ENCODE measurements around the gene STRIP1.
"Not testable (repeated sequence)": the region's sequence is repeated elsewhere in the genome, so short reads cannot be mapped to it uniquely, and the experiment has no call there.

Gene STRIP1

DNA sequence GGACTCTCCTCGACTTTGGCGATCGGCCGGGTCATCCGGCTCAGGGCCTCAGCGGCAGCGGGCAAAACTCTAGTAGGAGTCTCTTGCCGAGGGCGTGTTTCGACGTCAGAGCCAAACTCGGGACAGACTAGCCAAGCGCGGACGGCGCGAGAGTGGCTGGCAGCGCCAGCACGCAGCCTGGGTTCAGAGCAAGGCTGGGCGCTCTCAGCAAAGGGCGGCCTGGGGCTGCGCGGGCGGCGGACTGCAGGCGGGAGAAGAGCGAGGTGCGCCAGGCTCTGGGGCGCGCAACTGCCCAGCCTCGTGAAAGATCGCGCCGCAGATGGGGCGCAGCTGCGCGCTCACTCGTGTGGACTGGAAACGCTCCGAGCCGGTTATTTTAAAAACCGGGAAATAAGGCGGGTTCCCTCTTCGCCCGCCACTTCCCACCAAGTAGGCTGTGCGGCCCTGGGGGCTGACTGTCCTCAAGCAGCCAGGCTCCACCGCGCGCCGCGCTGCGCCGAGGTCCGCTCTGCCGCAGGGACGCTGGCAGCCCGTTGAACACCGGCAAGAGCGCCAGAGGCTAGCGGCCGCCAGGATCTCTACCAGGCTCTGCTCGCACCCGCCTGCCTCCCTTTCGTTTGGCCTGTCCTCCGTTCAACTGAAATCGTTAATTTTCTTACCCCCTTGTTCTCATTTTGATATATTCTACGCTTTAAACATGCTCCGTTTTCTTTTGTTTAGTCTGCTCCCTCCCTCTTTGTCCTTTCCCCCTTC is 33.6 kb downstream of the STRIP1 start:
- no peak overlapping the region for H3K4me3 ChIP-seq (ENCODE audit: low read depth, low read length)

DNA sequence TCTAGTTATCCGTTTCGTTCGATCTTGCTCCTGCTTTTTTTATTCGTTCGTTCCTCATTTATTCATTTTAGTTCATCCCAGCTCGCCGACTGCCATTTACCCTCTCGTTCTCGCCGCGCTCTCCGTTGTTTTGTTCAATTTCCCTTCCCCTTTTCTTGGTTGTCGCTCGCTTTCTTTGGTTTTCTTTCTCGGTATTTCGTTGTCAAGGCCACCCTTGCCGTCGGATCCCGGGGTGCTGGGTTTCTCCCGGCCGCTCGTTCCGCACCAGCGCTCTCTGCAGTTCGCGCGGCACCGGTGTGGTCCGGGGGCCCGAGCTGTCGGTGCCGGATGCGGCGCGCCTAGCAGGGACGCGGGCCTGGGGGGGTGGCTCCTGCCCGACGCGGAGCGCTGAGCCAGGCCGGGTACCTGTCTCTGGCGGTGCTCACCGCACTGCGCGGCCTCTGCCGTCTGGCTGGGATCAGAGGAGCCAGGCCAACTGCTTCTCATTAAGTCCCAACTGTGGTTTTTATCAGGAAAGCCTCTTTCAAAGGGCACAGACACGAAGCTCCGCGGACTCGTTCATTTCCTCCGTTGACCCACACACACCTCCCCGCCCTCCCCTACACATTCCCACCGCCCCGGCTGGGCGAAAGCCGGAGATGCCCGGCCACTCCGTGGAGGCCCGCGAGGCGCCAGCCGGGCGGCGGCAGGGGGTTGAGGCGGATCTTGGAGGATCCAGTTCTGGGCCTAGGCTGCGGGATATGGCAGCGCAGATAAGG is 34.4 kb downstream of the STRIP1 start:
- H3K4me3 ChIP-seq (ENCODE audit: low read depth, low read length) = no peak overlapping the region

DNA sequence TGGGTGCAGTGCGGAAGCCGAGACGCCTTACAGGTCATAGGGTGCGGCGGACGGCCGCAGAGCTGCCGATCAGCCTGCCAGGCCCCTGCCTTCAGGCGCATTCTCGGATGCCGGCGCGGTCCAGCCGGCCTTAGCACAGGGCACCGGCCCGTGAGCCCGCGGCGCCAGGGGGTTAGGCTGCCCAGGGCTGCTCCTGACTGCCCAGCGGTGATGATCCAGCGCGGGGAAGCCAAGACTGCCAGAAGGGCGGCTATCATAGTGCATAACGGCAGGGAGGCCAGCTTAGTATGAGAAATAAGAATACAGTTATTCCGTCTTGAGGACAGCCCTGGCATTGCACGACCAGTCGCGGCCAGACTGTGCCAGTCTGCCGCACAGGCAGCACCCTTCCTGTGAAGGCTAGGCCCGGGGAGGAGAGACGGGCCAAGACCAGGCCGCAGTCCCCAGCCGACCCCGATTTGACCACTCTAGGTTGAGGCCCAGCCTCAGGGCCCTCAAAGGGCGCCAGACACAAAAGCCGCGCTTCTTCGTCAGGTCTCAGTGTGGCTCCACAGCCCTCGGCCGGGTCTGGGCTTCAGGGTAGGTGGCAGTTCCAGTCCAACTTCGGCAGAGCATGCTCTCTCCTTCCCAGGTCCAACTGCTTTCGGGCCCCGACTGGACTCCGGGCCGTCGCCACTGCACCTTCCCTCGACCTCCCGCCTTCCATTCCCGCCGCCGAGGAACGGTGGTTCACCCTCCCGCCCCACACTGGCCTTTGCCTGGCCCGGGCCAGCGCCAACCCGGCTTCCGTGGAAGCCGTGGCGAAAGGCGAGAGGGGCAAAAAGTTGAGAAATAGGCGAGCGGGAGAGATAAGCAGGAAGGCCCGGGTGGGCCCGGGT is 35.2 kb downstream of the STRIP1 start:
- H3K4me3 ChIP-seq (ENCODE audit: low read depth, low read length) = peak overlapping the region; percentile 20

DNA sequence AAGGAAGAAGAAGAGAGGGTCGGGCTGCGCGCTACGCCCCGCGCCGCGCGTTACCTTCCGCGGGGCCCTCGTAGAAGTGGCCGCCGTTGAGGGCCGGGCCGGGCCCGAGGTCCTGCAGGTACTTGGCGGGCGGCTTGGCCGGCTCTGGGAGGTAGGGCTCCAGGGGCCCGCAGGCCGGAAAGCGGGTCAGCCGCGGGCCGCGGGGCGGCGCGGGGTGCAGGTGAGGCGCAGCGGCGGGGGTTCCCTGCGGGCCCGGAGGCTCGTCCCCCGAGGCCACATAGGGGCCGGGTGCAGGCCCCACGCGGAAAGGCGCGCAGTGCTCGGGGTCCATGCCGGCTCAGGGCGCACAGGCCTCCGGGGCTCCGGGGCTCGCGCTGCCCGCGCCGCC is 35.9 kb downstream of the STRIP1 start:
- H3K4me3 ChIP-seq (ENCODE audit: low read depth, low read length) = peak overlapping the region; percentile 20

GRCh38 chr1:110070671-110071242 is 36.3 kb downstream of the STRIP1 start, which contains the start of gene ALX3:
Gene ALX3 (minus strand): TSS chr1:110070672. CDS start chr1:110070612, 60 bp downstream.
- H3K4me3 ChIP-seq (ENCODE audit: low read depth, low read length) = peak within 1 kb of the TSS; percentile 20

DNA sequence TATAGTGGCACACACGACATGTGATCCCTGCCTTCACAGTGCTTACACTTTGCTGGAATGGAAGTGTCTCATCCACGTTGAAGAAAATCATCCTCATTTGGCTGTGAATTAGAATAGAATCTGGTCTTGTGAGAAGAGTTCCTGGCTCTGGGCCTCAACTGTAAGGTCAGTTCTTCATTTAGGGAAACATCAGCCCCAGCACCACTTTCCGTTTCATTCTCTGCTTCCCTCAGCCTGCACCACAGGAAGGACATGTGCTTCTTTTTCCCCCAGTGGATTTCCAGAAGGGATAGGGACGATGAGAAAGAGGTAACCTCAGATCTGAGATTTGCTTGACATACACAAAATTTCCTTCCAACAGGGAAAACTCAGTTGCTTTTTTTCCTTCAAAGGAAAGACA is 39.7 kb downstream of the STRIP1 start:
- H3K4me3 ChIP-seq (ENCODE audit: low read depth, low read length) = no peak overlapping the region

GRCh38 chr1:110076789-110077500 is 42.5 kb downstream of the STRIP1 start:
- no peak overlapping the region for H3K4me3 ChIP-seq (ENCODE audit: low read depth, low read length)

DNA sequence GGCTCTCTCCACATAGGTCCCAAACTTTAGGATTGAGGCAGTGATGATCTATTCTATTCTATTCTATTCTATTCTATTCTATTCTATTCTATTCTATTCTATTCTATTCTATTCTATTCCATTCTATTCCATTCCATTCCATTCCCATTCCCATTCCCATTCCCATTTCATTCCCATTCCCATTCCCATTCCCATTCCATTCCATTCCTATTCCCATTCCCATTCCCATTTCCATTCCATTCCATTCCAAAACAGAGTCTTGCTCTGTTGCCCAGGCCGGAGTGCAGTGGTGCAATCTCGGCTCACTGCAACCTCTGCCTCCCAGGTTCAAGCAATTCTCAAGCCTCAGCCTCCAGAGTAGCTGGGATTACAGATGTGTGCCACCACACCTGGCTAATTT is 45.6 kb downstream of the STRIP1 start:
- not testable (repeated sequence) for H3K4me3 ChIP-seq (ENCODE audit: low read depth, low read length)

- no peak overlapping the region for H3K4me3 ChIP-seq (ENCODE audit: low read depth, low read length)
Measured at GRCh38 chr1:110081061-110081460, 46.6 kb downstream of the STRIP1 start.

- H3K4me3 ChIP-seq (ENCODE audit: low read depth, low read length) = no peak overlapping the region
Measured at GRCh38 chr1:110082477-110082876, 48.1 kb downstream of the STRIP1 start.

DNA sequence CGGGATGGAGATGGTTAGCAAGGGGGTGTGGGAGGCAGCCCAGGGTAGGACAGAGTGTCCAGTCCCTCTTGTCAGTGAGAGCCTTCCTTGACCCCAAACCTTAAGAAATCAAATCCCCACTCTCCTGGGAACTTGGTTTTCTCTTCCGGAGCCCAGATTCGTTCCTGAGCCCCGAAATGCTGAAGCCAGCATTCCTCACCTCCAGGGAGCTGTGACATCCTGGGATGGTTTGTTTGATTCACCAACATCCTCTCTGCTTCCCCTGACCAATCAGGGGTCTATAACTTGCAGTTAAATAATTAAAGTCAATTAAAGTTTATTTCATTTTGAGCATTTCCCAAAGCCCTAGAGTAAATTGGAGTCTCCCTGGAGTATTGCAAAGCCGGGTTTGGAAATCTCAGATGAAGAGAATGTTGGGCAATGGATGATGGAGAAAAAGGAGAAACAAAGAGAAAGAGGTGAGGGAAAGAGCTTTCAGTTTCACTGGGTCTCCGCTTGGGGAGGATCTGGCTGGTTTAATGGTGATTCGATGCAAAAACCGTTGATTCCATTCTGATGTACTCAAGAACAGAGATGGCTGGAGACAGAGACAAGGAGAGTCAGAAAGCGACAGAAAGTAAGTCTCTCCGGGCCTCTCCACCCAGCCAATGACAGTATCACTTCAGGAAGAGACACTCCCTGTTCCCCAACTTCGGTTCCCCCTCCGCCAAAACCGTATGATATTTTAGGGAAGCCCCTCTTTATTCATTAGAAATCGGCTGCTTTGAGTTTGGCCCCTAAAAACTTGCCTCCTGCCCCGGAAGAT is 48.8 kb downstream of the STRIP1 start:
- no peak overlapping the region for H3K4me3 ChIP-seq (ENCODE audit: low read depth, low read length)

DNA sequence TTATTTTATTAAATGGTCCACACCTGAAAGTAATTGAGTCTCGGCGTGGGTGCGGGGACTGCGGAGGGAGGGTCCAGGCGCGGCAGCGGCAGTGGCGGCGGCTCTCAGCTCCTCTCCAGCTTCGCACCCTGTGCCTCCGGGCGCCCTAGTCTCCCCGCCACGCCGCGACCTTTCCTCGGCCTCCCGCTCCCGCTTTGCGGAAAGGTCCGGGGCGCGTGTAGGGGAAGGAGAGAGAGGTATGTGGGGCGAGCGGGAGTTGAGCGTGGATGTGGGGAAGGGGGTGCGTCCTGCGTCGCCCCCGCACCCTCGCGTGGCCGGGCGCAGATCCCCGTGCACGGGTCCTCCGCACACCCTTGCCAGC is 49.4 kb downstream of the STRIP1 start:
- peak overlapping the region; percentile 28 for H3K4me3 ChIP-seq (ENCODE audit: low read depth, low read length)

DNA sequence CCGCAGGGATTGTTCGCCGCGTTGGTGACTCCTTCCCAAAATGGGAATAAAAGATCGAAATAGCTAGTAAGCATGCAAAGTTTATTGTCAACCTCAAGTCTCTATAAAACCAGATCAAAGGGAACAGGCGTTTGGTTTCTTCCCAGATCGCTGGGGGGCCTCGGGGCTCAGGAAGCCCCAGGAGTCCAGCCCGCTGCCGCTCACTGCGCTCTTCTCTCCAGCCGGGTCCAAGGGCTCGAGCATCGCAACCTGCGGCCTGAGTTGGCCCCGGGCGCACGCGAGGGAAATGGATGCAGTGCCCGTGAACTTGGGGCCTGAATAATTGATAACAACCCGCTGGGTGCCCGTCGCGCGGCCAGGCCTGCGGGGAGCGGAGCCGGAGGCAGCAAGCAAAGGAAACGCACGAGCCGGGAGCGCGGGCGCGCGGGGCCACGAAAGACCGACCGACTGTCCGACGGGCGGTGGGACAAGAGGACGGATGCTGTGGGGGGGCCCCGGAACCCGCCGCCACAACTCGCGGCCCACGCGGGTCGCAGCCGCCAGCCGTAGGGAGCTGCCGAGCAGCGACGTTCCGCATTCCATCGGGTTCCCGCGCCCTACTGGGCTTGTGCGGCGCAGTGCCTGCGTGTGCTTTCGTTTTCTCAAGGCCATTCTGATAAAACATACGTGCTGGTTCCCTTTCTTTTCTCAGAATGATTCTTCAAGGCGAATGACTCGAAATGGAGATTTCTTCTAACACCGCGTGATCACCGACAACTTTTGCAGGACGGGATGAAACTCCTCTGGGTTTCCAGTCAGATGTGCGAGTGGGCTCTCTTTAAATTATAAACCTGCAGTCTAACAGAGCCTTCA is 50.0 kb downstream of the STRIP1 start:
- peak overlapping the region; percentile 28 for H3K4me3 ChIP-seq (ENCODE audit: low read depth, low read length)

DNA sequence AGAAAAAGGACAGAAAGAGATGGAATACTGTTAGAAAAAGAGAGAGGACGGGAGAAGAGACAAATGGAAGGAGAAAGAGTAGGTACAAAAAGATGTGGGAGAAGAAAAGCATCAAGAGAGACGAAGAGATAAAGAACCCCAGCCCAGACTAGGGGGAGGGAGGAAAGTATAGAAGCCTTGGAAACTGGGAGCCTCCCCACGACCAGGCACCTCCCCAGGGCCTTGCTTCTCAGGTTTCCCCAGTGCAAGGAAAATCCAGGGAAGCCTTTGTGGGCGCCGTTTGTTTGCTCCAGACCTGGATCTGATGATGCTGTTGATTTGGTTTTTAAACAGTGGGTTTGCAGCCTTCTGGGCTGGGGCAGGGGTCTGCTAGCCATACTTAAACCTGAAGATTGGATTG is 51.2 kb downstream of the STRIP1 start:
- H3K4me3 ChIP-seq (ENCODE audit: low read depth, low read length) = no peak overlapping the region

- H3K4me3 ChIP-seq (ENCODE audit: low read depth, low read length) = no peak overlapping the region
Measured at GRCh38 chr1:110086961-110087360, 52.5 kb downstream of the STRIP1 start.

DNA sequence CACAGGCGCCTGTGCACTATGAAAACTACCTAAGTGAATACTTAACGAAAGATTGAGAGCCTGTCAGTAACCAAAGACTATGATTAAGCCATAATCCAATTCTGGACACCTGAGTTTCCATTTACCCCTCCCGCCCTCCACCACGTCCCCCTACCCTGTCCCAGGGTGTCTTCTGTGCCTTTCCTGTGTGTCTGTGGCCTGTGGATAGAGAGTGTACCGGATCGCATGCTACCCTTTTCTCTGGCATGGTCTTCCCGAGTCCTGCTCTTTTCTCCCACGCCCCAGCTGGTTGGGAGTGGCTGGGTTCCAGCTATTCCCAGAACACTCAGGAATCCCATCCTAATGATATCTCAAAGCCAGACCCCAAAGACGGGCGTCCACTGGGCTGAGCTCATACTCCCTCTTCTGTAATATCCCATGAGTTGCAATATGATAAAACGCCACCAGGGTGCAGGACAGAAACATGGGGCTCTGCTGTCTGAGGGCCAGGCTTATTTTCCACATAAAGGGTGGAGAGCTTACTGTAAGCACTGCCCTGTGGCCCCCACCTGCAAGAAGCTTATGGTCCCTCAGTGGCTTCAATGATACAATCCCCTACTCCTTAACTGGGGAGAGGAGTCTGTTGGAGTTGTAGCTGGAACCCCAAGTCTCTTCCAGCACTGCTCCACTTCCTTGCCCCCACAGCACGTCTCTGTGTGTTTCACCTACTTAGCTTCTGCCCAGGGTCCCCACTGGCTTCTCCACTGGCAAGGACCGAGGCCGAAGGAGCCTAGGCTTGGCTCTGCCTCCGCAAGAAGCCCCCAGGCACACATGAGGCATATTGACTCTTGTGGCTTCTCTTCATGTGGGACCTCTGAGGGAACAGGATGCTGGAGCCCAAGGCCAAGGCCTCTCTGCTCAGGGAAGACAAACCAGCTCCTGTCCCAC is 53.7 kb downstream of the STRIP1 start:
- H3K4me3 ChIP-seq (ENCODE audit: low read depth, low read length) = no peak overlapping the region

GRCh38 chr1:110088739-110089316 is 54.4 kb downstream of the STRIP1 start:
- H3K4me3 ChIP-seq (ENCODE audit: low read depth, low read length) = no peak overlapping the region
